IPS-18a (cell line): ENCODE measurements around the gene TDRD3.

ENCODE experiments used
- H3K27ac ChIP-seq: one replicate; pipeline ENCODE4 v1.5.1; 2013; ENCODE audit warnings: low read length
- H3K27me3 ChIP-seq: one replicate; pipeline ENCODE4 v1.6.1; 2013; ENCODE audit warnings: mild to moderate bottlenecking, low read length; ENCODE audit not compliant: control insufficient read depth, insufficient read depth
- H3K36me3 ChIP-seq: one replicate; pipeline ENCODE4 v1.6.1; 2013; ENCODE audit warnings: low read depth, low read length; ENCODE audit not compliant: control insufficient read depth
- H3K4me1 ChIP-seq: one replicate; pipeline ENCODE4 v1.6.1; 2013; ENCODE audit warnings: low read depth, low read length; ENCODE audit not compliant: control insufficient read depth
- H3K4me3 ChIP-seq: one replicate; pipeline ENCODE4 v1.5.1; 2013; ENCODE audit warnings: low read length
- H3K9ac ChIP-seq: one replicate; pipeline ENCODE4 v1.6.1; 2013; ENCODE audit warnings: mild to moderate bottlenecking, low read length, moderate library complexity
- H3K9me3 ChIP-seq: one replicate; pipeline ENCODE4 v1.6.1; 2013; ENCODE audit warnings: low read depth, low read length; ENCODE audit not compliant: control insufficient read depth

TDRD3 gene

GRCh38 chr13:60396783-60397703, at the start of gene TDRD3:
TSS of gene TDRD3 (plus strand) at chr13:60397220. CDS start at chr13:60397365, 145 bp downstream.
- H3K27ac ChIP-seq: peak within 1 kb of the TSS; percentile 70
- peaks cover 29% of the 10 kb centered on the region for H3K4me1 ChIP-seq
- peak within 1 kb of the TSS; percentile 76 for H3K9ac ChIP-seq
- no peaks in the 10 kb centered on the region for H3K27me3 ChIP-seq
- H3K9me3 ChIP-seq: no peaks in the 10 kb centered on the region
- no peaks in the 10 kb centered on the region for H3K36me3 ChIP-seq
- H3K4me3 ChIP-seq: peak within 1 kb of the TSS; percentile 92

- Histone ChIP-seq H3K9me3 (no peaks in the 10 kb centered on the region), H3K36me3 (no peaks in the 10 kb centered on the region), H3K9ac (no peak overlapping the region), H3K27me3 (no peaks in the 10 kb centered on the region), H3K27ac (no peak overlapping the region), H3K4me3 (no peak overlapping the region), H3K4me1 (no peaks in the 10 kb centered on the region)
These were observed 49.3 kb upstream of the TDRD3 start for GRCh38 chr13:60347690-60348089.

GRCh38 chr13:60348097-60348496, 48.9 kb upstream of the TDRD3 start:
- no peaks in the 10 kb centered on the region for H3K4me1 ChIP-seq
- no peaks in the 10 kb centered on the region for H3K27me3 ChIP-seq
- H3K9ac ChIP-seq: no peak overlapping the region
- H3K36me3 ChIP-seq: no peaks in the 10 kb centered on the region
- no peaks in the 10 kb centered on the region for H3K9me3 ChIP-seq
- H3K4me3 ChIP-seq: no peak overlapping the region
- no peak overlapping the region for H3K27ac ChIP-seq

- Histone ChIP-seq H3K9ac (no peak overlapping the region), H3K9me3 (no peaks in the 10 kb centered on the region), H3K4me1 (no peaks in the 10 kb centered on the region), H3K27ac (no peak overlapping the region), H3K4me3 (no peak overlapping the region), H3K27me3 (no peaks in the 10 kb centered on the region), H3K36me3 (no peaks in the 10 kb centered on the region)
These were observed 45.7 kb upstream of the TDRD3 start for GRCh38 chr13:60351326-60351725.

DNA sequence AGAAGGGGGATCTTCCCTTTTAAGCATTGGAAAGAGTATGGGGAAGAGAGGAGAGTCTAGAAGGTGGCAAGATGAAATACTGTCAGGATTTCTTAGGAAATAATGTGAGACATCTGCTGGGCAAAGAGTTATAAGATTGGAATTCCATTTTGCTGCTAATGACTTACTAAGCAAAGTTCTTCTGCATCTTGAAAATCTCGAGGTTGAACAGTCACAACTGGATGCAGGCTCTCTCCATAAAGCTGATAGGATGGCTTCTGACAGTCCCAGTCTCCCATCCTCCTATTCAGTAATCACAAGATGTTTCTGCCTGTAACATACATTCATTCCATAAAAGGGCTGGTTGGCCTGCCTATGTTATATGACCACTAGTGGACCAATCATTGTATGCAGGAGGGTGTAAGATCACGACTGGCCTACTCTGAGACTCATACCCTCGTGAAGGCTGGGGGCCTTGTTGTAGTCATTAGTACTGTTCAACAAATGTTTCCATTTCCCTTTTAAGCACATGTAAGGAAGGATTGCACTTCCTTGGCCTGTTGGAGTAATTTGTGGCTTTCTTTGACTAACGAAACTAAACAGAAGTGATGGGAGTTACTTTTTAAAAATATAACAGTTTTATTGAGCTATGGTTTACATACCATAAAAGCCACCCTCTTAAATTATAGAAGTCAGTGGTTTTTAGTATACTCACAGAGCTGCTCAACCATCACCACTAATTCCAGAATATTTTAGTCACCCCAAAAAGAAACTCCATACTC, 45.0 kb upstream of the TDRD3 start:
- Histone ChIP-seq H3K36me3 (no peaks in the 10 kb centered on the region), H3K27ac (no peak overlapping the region), H3K9me3 (no peaks in the 10 kb centered on the region), H3K27me3 (no peaks in the 10 kb centered on the region), H3K9ac (no peak overlapping the region), H3K4me1 (no peaks in the 10 kb centered on the region), H3K4me3 (no peak overlapping the region)

DNA sequence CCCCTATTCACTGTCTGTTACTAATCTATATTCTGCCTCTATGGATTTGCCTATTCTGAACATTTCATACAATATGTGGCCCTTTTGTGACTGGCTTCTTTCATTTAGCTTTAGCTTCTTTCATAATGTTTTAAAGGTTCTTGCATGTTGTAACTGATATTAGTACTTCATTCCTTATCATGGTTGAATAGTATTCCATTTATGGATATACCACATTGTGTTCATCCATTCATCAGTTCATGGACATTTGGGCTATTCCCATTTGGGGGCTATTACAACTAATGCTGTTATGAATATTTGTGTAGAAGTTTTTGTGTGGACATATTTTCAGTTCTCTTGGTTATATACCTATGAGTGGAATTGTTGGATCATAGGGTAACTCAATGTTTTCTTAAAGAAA, 44.4 kb upstream of the TDRD3 start:
- Histone ChIP-seq H3K36me3 (no peaks in the 10 kb centered on the region), H3K9ac (no peak overlapping the region), H3K9me3 (no peaks in the 10 kb centered on the region), H3K27me3 (no peaks in the 10 kb centered on the region), H3K4me3 (no peak overlapping the region), H3K4me1 (no peaks in the 10 kb centered on the region), H3K27ac (no peak overlapping the region)

DNA sequence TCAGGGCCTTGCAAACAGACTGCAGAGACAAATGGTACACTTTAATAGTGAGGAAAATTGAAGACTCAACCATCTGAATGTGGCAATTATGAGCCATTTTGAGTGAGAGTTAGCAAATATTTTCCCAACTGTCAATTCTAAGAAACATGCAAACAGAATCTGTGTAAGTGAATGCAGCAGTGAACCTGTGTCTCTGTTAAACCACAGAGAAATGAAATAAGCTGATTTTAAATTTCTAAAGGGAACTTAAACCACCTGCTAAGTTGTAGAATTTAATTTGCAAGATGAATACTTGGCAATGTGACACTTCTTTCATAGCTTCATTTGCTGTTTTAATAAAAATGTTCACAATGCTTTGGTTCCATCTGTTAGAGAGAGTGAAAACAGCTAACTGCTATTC, 42.0 kb upstream of the TDRD3 start:
- no peaks in the 10 kb centered on the region for H3K9me3 ChIP-seq
- no peak overlapping the region for H3K9ac ChIP-seq
- no peaks in the 10 kb centered on the region for H3K4me1 ChIP-seq
- H3K36me3 ChIP-seq: no peaks in the 10 kb centered on the region
- no peaks in the 10 kb centered on the region for H3K27me3 ChIP-seq
- no peak overlapping the region for H3K4me3 ChIP-seq
- no peak overlapping the region for H3K27ac ChIP-seq

DNA sequence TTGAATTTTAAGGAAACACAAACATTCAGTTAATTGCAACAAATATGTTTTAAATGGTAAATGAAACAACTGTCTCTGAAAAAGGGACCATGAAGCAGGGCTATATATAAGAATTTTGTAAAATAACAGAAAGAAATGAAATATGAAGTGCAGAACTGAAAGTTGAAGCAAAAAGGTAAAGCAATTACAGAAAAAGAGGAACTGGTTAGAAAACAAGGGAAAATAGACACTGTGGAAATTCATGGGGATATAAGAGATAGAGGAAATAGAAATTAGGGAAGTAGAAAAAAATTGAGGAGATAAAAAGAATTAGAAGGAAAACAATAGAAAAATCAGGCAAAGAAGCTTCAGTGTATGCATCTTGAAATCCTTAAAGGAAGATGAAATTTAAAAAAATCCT, 40.0 kb upstream of the TDRD3 start:
- Histone ChIP-seq H3K9ac (no peak overlapping the region), H3K27ac (no peak overlapping the region), H3K27me3 (no peaks in the 10 kb centered on the region), H3K9me3 (no peaks in the 10 kb centered on the region), H3K36me3 (no peaks in the 10 kb centered on the region), H3K4me3 (no peak overlapping the region), H3K4me1 (no peaks in the 10 kb centered on the region)

GRCh38 chr13:60358453-60358852, 38.6 kb upstream of the TDRD3 start:
- H3K9me3 ChIP-seq: no peaks in the 10 kb centered on the region
- no peaks in the 10 kb centered on the region for H3K36me3 ChIP-seq

DNA sequence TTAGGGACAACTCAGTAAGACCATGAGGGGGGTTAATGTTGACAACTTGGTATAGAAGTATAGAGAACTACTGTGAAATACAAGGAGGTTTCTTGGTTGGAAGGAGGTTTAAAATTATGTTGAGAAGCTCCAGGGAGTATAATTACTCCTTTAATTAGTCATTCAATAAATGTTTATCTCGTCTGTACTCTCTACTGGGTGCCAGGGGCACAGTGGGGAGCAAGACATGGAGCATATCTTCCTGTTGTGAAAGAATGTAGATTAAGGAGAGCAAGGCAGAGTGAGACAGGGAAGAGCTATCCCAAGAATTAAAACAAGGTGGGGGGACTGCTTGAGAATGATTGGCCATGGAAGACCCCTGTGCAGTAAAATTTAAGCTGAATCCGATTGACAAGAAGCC, 33.7 kb upstream of the TDRD3 start:
- Histone ChIP-seq H3K4me3 (no peak overlapping the region), H3K27ac (no peak overlapping the region), H3K27me3 (no peaks in the 10 kb centered on the region), H3K36me3 (no peaks in the 10 kb centered on the region), H3K4me1 (no peaks in the 10 kb centered on the region), H3K9me3 (no peaks in the 10 kb centered on the region), H3K9ac (no peak overlapping the region)

More at GRCh38 chr13:60358453-60358852, 38.6 kb upstream of the TDRD3 start:
- H3K4me1 ChIP-seq: no peaks in the 10 kb centered on the region
- H3K27ac ChIP-seq: no peak overlapping the region
- H3K9ac ChIP-seq: no peak overlapping the region
- no peaks in the 10 kb centered on the region for H3K27me3 ChIP-seq
- no peak overlapping the region for H3K4me3 ChIP-seq

GRCh38 chr13:60369242-60369641, 27.8 kb upstream of the TDRD3 start:
- Histone ChIP-seq H3K27ac (no peak overlapping the region), H3K9me3 (no peaks in the 10 kb centered on the region), H3K4me1 (no peaks in the 10 kb centered on the region), H3K4me3 (no peak overlapping the region), H3K27me3 (no peaks in the 10 kb centered on the region), H3K9ac (no peak overlapping the region), H3K36me3 (no peaks in the 10 kb centered on the region)
